OCI-LY1 (cell line): ENCODE data around the gene TMPRSS11D.

Experiments
- EZH2 ChIP-seq: fragments of 200-600 bp; sonication (generic), shearing (Covaris generic); IDR thresholded peaks from 2 replicates; pipeline ENCODE4 v1.8.0; 2017; ENCODE audit warnings: borderline replicate concordance, mixed run types, mild to moderate bottlenecking, antibody characterized with exemption, low read length, moderate library complexity, mixed read lengths
- TF ChIP-seq, protein P1 (sequence below): fragments of 200-600 bp; sonication (generic), shearing (Covaris generic); IDR thresholded peaks from 2 replicates; pipeline ENCODE4 v1.5.1; 2017; ENCODE audit warnings: mild to moderate bottlenecking, antibody characterized with exemption, low read length, moderate library complexity, mixed read lengths

DNA sequence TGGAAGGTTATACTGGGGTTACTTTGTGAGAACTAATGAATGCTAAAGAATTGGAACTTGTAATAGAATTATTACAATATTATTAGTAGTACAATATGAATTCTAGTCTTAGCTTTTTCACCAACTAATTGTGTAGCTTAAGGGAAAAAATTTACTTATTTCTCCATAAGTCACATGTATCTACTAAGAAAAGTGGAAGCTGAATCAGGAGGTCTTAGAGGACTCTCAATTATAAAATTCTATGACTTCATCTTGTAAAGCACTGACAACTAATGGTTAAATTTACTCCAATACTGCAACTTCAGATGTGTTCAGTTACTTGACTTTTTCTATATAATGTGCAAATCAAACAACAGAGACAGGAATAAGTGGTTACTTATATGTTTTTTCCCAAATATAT is 899 bp upstream of the TMPRSS11D start:
- TF ChIP-seq, protein P1, sequence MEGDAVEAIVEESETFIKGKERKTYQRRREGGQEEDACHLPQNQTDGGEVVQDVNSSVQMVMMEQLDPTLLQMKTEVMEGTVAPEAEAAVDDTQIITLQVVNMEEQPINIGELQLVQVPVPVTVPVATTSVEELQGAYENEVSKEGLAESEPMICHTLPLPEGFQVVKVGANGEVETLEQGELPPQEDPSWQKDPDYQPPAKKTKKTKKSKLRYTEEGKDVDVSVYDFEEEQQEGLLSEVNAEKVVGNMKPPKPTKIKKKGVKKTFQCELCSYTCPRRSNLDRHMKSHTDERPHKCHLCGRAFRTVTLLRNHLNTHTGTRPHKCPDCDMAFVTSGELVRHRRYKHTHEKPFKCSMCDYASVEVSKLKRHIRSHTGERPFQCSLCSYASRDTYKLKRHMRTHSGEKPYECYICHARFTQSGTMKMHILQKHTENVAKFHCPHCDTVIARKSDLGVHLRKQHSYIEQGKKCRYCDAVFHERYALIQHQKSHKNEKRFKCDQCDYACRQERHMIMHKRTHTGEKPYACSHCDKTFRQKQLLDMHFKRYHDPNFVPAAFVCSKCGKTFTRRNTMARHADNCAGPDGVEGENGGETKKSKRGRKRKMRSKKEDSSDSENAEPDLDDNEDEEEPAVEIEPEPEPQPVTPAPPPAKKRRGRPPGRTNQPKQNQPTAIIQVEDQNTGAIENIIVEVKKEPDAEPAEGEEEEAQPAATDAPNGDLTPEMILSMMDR, result no peak
- no peak for TF ChIP-seq EZH2
